HG03045 (cell line): ENCODE measurements around the gene NACA.
"Not testable (repeated sequence)": the region's sequence is repeated elsewhere in the genome, so short reads cannot be mapped to it uniquely, and the experiment has no call there.

ENCODE experiments used
- ATAC-seq: cut with Tn5 transposase; IDR thresholded peaks from one replicate; pipeline ENCODE4 v1.9.1; 2021; ENCODE audit warnings: mild to moderate bottlenecking, moderate library complexity; ENCODE audit not compliant: unreplicated experiment

The NACA gene

DNA sequence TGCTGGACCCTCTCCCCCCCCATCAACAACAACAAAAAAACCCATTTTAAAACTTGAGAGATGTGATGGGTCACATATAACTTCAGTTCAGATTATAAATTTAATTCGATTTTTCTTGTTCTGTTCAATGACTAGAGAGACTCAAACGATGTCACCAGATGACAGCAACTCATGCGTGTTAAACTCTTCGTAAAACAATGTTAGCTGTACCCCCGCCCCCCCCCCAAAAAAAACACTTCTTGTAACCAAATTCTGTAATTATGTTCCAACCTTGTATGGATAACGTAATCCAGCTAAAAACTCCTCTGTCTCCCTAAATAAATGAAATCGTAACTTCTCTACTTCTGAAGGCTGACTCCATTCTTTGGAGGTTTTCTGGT lies 614 bp upstream of the NACA start:
- ATAC-seq: no peak

DNA sequence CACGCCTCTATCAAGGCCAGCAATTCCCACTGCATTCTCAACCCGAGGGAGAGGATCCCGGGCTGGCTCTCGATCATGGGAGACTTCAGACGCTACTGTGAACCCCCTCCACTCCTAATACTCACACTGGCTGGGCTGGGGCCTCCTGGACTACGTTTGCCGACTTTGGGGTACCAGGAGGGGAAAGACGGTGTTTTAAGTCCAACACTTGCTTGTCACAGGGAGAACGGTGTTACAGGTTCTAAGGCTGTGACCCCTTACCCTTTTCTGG lies 463 bp downstream of the NACA start:
- no peak for ATAC-seq

DNA sequence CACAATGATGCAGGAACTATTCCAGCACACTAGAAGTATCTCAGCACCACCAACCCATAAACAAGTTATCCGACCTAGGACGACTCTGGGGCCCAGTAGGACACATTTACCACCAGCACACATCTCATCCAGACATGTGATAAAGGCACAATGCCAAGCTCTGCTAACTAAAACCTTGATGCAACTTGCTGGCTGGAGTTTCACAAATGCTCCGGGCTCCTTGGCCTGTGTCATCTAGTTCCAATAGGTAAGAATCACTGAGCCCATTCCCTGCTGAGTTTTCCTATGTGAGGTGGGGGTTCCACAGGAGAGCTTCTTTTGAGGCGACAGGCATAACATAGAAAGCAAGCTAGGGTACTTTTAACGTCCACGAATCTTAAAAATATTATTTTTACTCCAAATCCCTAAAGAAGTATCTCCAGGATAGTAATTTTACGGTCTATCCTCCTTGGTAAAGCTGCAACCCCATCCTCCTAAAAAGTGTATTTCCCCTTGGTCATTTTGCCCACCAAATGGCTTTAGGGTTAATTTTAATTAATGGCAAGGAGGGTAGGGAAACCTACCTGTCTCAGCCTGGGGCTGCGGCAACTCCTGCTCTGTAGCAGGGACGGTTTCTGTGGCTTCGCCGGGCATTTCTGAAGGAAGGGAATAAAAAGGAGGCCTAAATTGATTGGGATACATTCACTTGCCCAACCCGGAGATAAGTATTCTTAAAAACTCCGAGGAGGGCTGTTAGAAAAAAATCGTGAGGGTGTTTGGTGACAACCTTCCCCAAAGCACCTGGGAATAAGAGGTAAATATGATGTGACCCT lies 1.0 kb downstream of the NACA start:
- ATAC-seq: no peak

DNA sequence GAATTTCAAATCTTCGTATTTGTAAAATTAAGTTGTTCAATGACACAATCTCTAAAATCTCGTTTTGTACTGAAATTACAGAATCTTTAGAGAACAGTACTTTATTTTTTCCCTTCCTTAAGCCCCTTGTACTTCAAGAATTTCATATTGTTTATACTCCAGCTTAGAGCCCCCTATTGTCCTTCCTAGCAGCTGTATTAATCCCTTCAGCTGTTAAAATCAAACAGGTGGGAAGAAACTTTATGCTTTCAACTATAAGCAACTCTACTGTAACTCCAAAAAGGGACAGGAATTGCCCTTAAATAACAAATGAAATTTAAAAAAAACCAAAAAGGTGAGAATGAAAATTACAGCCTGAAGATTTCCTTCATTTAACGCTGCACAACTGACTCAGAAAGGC lies 1.7 kb downstream of the NACA start:
- ATAC-seq: no peak

DNA sequence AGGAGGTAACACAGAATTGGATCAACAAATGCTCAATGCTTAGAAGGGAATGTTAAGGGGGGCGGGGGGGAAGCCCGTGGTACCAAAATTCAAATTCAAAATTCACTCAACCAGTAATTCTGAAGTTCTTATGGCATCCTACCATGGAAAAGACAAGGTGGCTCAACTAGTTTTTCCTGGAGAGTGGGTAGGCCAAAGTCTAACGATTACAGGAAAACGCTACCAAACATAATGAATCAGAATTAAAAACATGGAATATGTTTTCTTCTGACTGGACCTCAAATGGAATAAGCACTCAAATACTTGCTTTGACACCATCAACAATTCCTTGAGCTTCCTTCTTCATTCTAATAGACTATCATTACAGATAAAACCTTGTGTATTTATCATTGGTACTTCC lies 2.3 kb downstream of the NACA start:
- ATAC-seq: no peak

DNA sequence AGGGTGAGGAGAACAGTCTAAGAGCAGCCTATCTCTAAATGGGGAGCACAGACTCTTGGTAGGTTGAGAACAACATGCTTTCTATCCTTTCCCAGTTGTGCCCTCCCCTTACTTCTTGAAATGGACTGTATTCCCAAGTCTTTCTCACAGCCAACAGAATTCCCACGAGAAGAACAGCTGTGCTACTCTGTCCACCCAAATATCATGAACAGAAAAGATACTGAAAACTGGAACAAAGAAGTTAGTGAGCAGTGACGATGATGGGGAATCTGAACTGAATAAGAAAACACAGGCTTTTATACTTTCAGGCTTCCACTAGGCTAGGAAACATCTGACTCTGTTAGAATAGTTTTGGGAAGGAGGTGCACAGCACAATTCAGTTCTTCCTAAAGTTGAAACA lies 3.4 kb downstream of the NACA start:
- no peak for ATAC-seq

DNA sequence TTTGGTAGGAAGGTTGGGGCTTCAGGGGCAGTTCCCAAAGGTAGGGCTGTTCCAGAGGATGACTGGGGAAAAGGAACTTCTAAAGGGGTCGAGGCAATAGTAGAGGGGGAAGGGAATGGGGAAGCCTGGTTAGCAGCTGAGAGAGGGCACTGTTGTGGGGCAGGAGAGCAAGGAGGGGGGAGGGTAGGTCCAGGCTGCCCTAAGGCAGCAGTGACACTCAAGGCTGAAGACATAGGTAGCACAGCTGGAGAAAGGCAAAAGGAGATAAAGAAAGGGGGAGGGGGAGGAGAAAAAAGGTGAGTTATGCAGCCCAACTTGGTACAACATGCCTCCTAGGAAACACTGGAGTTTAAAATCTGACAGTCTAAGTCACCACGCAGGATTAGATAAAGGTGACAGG lies 3.9 kb downstream of the NACA start:
- ATAC-seq: no peak

DNA sequence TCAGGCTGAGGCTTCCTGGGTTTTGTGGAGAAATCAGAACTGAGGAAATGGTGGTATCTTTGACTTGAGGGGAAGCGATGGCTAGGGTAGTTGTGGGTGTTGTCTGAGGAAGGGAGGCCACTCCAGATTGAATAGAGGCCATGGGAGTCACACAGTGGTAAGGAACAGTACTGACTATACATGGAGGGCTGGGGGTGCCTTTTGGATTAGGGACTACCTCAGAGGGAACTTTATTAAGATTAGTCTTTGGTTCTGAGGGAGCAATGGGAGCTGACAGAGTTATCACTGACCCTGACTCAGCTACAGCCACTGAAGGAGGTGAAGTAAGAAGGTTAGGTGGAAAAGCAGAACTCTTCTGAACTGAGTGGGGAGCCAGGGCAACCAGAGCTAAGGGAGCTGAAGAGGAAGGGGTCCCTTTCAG lies 4.4 kb downstream of the NACA start:
- no peak for ATAC-seq

DNA sequence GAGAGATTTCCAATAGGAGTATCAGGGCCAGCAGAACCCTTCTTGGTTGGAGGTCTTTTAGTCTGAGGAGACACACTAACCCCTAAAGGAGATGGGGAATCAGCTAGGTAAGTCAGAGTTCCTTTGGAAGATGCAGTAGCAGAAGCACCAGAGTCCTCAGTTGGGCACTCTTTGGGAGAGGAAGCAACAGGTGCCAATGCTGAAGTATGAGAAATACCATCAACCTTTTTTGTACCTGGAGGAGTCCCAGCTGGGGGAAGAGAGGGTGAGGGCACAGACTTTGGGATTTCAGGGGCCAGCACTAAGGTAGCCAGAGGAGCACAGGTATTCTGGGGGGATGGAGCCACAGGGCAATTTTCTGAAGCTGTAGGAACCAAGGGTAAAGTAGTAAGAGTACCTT lies 6.0 kb downstream of the NACA start:
- ATAC-seq: no peak

DNA sequence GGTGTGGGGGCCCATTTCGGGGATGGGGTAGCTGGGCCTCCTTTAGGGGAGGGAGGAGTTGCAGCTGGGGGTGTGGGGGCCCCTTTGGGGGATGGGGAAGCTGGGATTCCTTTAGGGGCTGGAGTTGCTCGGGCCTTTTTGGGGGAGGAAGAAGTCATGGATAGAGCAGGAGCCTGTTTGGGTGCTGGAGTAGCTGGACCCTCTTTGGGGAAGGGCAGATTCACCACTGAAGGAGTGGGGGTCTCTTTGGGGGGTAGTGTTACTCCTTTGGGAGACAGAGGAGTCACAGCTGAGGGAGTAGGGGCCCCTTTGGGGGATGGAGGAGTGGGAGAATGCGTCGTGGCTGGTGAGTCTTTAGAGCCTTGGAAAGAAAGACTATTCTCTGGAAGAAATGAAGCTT lies 6.5 kb downstream of the NACA start:
- ATAC-seq: no peak

DNA sequence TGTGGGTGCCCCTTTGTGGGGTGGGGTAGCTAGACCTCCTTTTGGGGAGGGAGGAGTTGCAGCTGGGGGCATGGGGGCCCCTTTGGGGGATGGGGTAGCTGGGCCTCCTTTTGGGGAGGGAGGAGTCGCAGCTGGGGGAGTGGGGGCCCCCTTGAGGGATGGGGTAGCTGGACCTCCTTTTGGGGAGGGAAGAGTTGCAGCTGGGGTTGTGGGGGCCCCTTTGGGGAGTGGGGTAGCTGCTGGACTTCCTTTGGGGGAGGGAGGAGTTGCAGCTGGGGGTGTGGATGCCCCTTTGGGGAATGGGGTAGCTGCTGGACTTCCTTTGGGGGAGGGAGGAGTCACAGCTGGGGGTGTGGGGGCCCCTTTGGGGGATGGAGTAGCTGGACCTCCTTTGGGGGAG lies 7.0 kb downstream of the NACA start:
- no peak for ATAC-seq

DNA sequence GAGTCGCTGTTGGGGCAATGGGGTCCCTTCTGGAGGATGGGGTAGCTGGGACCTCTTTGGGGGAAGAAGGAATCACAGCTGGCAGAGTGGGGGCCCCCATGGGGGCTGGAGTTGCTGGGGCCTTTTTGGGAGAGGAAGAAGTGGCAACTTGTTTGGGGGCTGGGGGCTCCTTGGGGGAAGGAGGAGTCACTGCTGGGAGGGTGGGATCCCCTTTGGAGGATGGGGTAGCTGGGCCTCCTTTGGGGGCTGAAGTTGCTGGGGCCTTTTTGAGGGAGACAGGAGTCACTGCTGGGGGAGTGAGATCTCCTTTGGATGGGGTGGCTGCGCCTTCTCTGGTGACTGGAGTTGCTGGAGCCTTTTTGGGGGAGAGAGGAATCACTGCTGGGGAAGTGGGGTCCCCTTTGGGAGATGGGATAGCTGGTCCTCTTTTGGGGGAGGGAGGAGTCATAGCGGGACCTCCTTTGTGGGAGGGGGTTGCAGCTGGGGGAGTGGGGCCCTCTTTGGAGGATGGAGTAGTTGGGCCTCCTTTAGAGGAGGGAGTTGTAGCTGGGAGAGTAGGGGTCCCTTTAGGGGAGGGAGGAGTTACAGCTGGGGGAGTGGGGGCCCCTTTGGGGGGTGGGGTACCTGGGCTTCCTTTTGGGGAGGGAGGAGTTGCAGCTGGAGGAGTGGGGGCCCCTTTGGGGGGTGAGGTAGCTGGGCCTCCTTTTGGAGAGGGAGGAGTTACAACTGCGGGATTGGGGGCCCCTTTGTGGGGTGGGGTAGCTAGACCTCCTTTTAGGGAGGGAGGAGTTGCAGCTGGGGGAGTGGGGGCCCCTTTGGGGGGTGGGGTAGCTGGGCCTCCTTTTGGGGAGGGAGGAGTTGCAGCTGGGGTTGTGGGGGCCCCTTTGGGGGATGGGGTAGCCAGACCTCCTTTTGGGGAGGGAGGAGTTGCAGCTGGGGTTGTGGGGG lies 7.9 kb downstream of the NACA start:
- ATAC-seq: no peak

DNA sequence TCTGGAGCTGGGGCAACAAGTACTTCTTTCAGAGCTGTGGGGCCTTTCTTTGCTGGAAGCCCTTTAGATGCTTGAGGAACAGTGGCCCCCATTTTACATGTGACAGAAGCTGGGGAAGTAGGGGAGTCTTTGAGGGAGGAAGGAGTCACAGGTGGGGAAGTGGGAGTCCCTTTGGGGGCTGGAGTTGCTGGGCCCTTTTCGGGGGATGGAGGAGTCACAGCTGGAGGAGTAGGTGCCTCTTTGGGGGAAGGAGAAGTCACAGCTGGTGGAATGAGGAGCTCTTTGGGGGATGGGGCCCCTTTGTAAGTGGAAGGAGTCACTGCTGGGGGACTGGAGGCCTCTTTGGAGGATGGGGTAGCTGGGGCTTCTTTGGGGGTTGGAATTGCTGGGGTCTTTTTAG lies 8.6 kb downstream of the NACA start:
- no peak for ATAC-seq

DNA sequence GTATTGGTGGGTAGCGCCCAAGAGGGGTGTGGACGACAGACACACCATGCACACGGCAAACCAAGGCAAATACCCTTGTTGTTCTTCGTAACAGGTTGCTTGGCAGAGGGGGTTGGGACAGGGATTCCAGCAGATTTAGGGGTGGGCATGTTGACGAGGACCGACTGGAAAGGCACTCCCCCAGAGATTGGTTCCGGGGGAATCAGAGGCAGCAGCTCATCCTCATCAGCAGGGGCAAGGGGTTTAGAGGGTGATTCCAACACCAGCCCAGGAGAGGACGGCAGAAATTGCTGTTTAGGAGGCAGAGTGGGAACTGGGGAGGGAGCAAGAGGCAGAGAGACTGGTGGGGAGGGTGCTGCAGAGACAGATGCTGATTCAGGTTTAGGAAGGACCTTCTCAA lies 9.3 kb downstream of the NACA start:
- ATAC-seq: no peak

DNA sequence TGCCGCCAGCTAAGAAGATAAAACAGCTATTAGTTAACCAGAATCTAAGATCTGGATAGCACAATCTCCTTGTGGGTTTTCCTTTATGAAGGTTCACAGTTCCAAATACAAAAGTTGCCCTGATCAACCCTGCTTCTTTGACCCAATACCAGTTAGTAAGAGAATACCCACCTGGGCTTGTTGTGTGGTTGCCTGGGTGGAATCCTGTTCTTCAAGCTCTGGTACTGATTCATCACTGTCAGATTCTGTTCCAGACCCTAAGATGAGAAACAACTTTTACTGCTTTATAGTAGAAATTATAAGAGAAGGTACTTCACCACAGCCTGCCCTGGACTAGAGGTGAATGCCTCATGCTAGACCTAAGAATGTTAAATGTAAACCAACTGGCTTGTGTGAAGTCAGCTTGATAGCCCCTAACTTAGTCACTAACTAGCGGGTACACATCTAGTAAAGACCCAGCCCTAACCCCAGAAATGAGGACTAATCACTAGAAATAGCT lies 10.6 kb downstream of the NACA start:
- ATAC-seq: no peak

DNA sequence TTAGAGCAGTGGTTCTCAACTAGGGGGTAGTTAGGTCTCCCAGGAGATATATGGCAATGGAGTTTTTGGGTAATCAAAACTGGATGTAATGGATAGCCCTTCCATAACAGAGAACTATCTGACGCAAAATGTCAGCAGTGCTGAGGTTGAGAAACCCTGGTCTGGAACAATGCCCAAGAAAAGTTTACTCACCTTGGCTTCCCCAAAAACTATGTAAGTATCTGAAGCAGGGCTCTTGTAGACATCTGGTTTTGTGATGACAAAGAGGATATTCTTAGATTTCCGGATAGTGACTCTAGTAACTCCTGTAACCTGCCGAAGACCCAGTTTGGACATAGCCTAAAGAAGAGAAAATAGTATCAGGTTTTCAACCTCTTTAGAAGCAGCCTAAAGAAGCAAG lies 11.8 kb downstream of the NACA start:
- no peak for ATAC-seq

DNA sequence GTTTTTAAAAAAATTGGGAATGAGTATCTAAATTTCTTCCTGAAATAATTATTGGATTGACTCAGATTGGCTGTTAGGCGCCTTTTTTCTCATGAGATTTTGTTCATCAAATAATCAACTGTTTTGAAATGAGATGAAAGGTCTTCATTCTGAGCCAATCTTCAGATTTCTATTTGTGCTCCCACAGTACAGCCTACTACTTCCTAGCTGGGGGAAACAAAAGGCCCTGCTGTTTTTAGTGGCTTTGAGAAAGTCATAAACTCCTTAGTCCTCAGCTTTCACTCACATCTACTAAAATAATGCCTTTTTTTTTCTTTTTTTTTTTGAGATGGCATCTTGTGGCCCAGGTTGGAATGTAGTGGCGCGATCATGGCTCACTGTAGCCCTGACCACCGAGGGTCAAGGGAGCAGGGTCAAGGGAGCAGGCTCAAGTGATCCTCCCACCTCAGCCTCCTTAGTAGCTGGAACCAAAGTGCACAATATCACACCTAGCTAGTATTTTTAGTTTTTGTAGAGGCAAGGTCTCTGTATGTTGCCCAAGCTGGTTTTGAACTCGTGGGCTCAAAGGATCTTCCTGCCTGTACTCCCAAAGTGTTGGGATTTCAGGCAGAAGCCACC lies 15.2 kb downstream of the NACA start:
- no peak for ATAC-seq

DNA sequence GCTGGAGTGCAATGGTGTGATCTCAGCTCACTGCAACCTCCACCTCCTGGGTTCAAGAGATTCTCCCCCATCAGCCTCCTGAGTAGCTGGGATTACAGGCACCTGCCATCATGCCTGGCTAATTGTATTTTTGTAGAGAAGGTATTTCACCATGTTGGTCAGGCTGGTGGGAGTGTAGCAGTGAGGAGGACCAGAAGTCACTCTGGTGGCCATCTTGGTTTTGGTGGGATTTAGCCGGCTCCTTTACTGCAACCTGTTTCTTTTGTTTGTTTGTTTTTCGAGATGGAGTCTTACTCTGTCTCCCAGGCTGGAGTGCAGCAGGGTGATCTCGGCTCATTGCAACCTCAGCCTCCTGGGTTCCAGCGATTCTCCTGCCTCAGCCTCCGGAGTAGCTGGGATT lies 20.6 kb downstream of the NACA start:
- not testable (repeated sequence) for ATAC-seq

DNA sequence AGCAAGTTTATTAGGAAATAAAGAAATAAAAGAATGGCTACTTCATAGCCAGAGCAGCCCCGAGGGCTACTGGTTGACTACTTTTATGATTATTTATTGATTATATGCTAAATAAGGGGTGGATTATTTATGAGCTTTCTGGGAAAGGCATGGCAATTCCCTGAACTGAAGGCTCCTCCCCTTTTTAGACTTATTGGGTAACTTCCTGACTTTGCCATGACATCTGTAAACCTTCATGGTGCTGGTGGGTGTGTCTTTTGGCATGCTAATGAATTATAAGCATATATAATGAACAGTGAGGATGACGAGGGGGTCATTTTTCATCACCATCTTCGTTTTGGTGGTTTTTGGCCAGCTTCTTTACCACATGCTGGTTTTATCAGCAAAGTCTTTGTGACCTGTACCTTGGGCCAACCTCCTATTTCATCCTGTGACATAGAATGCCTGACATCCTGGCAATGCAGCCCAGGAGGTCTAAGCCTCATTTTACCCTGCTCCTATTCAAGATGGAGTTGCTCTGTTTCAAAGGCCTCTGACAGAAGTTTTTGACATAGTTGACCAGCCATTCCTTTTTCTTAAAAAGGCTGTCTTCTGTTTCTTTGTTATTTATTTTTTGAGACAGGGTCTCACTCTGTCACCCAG lies 26.0 kb downstream of the NACA start:
- no peak for ATAC-seq

DNA sequence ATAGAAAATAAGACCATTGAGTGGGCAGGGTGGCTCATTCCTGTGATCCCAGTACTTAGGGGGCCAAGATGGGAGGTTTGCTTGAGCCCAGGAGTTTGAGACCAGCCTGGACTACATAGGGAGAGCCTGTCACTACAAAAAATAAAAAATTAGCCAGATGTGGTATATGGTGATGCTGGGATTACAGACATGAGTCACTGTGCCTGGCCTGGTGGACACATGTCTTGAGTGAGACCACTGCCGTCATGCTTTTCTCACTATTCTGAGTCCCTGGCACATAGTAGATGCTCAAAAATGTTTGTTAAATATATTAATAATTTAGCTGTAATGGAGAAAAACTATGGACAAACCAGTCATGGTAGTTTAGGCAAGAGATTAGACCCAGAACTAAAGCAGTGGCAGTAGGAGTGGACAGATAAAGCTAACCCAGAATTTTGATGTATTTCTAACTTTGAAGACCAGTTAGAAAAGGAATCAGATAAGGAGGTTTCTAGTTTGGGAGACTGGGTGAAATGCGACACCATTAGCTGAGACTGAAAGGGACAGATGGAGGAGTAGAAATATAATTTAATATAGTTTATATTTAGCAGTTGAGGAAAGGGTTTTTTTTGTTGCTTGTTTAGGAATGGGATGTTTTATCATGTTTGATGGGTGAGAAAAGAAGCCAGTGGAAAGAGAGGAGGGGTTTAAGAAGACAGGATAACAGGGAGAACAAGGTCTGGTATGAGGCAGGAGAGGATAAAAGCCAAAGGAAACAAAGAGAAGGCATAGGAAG lies 29.6 kb downstream of the NACA start:
- no peak for ATAC-seq

DNA sequence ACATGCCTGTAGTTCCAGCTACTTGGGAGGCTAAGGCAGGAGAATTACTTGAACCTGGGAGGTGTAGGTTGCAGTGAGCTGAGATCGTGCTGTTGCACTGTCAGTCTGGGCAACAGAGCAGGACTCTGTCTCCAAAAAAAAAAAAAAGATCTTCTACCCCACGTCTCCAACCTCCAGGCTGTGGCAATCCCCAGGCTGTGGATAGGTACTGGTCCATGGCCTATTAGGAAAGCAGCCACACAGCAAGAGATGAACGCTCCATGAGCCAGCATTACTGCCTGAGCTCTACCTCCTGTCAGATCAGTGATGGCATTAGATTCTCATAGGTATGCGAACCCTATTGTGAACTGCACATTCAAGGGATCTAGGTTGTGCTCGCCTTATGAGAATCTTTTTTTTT lies 30.9 kb downstream of the NACA start:
- no peak for ATAC-seq
